ENCODE measurements around the gene ADAMTS12.
"Not testable (repeated sequence)": the region's sequence is repeated elsewhere in the genome, so short reads cannot be mapped to it uniquely, and the experiment has no call there.

Gene ADAMTS12

GRCh38 chr5:33921002-33921401 is 29.2 kb upstream of the ADAMTS12 start:
- TF ChIP-seq TOX (CRISPR knock-in tag; IDR thresholded peaks at IDR 0.05; ENCODE audit: borderline replicate concordance) (no peak), TCF4 (CRISPR knock-in tag; IDR thresholded peaks at IDR 0.05; ENCODE audit: borderline replicate concordance) (no peak), CSDC2 (CRISPR knock-in tag; IDR thresholded peaks at IDR 0.05) (no peak), ZNF70 (CRISPR knock-in tag; IDR thresholded peaks at IDR 0.05) (no peak), SNAI2 (CRISPR knock-in tag; IDR thresholded peaks at IDR 0.05) (no peak), CSRNP3 (CRISPR knock-in tag; IDR thresholded peaks at IDR 0.05) (no peak), ZFP3 (CRISPR knock-in tag; IDR thresholded peaks at IDR 0.05) (no peak), PPARA (CRISPR knock-in tag; IDR thresholded peaks at IDR 0.05; ENCODE audit: borderline replicate concordance) (no peak), ESRRG (CRISPR knock-in tag; IDR thresholded peaks at IDR 0.05) (no peak), RARB (CRISPR knock-in tag; IDR thresholded peaks at IDR 0.05) (no peak), ZC3H10 (CRISPR knock-in tag; IDR thresholded peaks at IDR 0.05) (no peak), ISL1 (CRISPR knock-in tag; IDR thresholded peaks at IDR 0.05) (no peak), ZNF8 (CRISPR knock-in tag; IDR thresholded peaks at IDR 0.05) (no peak), TSHZ2 (CRISPR knock-in tag; IDR thresholded peaks at IDR 0.05) (no peak), ZNF565 (CRISPR knock-in tag; conservative IDR thresholded peaks at IDR 0.05; ENCODE audit: low read depth) (no peak), BACH2 (CRISPR knock-in tag; IDR thresholded peaks at IDR 0.05; ENCODE audit: borderline replicate concordance) (no peak), PATZ1 (CRISPR knock-in tag; IDR thresholded peaks at IDR 0.05; ENCODE audit: borderline replicate concordance) (no peak), POU6F1 (CRISPR knock-in tag; IDR thresholded peaks at IDR 0.05; ENCODE audit: borderline replicate concordance, low read depth) (no peak)
- TF ChIP-seq, protein P1, sequence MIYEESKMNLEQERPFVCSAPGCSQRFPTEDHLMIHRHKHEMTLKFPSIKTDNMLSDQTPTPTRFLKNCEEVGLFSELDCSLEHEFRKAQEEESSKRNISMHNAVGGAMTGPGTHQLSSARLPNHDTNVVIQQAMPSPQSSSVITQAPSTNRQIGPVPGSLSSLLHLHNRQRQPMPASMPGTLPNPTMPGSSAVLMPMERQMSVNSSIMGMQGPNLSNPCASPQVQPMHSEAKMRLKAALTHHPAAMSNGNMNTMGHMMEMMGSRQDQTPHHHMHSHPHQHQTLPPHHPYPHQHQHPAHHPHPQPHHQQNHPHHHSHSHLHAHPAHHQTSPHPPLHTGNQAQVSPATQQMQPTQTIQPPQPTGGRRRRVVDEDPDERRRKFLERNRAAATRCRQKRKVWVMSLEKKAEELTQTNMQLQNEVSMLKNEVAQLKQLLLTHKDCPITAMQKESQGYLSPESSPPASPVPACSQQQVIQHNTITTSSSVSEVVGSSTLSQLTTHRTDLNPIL (CRISPR knock-in tag; IDR thresholded peaks at IDR 0.05; ENCODE audit: low read depth) = no peak
- no peak for ATAC-seq

GRCh38 chr5:33914844-33915243 is 23.1 kb upstream of the ADAMTS12 start:
- ATAC-seq = not testable (repeated sequence)

DNA sequence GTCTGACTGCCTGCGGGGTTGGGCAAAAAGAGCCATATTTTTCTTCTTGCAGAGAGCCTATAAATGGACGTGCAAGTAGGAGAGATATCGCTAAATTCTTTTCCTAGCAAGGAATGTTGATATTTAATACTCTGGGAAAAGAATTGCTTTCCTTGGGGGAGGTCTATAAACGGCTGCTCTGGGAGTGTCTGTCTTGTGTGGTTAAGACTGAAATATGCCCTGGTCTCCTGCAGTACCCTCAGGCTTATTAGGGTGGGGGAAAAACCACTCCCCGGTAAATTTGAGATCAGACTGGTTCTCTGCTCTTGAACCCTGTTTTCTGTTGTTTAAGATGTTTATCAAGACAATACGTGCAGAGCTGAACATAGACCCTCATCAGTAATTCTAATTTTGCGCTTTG is 14.5 kb upstream of the ADAMTS12 start:
- ATAC-seq = not testable (repeated sequence)

DNA sequence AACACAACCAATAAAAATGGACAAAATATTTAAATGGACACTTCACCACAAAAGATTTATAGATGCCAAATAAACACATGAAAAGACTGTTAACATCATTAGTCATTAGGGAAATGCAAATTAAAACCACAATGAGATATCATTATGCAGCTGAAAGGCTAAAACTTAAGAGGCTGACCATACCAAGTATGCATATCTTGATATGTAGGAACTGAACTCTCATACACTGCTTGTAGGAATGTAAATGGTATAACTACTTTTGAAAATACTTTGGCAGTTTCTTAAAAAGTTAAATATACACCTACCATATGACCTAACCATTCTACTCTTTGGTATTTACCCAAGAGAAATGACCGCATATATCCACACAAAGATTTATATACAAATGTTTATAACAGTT is 13.6 kb upstream of the ADAMTS12 start:
- TF ChIP-seq ISL1 (CRISPR knock-in tag; IDR thresholded peaks at IDR 0.05) (no peak), ZNF565 (CRISPR knock-in tag; conservative IDR thresholded peaks at IDR 0.05; ENCODE audit: low read depth) (no peak), POU6F1 (CRISPR knock-in tag; IDR thresholded peaks at IDR 0.05; ENCODE audit: borderline replicate concordance, low read depth) (no peak), TSHZ2 (CRISPR knock-in tag; IDR thresholded peaks at IDR 0.05) (no peak), ESRRG (CRISPR knock-in tag; IDR thresholded peaks at IDR 0.05) (no peak)
- no peak for ATAC-seq

All from SK-N-SH treated with all-trans-retinoic acid at 6 μM for 48 hours (cell line).